GM19238 (cell line): ENCODE measurements around the gene EXOC7.
A peak's percentile ranks its signal among the peaks of the same experiment; 100 is the strongest.
"Not testable (repeated sequence)": the region's sequence is repeated elsewhere in the genome, so short reads cannot be mapped to it uniquely, and the experiment has no call there.

ENCODE experiments used
- DNase-seq: peaks from one replicate; pipeline ENCODE4 v3.0.0; 2011; ENCODE audit warnings: low spot score; ENCODE audit not compliant: insufficient read length

The EXOC7 gene

DNA sequence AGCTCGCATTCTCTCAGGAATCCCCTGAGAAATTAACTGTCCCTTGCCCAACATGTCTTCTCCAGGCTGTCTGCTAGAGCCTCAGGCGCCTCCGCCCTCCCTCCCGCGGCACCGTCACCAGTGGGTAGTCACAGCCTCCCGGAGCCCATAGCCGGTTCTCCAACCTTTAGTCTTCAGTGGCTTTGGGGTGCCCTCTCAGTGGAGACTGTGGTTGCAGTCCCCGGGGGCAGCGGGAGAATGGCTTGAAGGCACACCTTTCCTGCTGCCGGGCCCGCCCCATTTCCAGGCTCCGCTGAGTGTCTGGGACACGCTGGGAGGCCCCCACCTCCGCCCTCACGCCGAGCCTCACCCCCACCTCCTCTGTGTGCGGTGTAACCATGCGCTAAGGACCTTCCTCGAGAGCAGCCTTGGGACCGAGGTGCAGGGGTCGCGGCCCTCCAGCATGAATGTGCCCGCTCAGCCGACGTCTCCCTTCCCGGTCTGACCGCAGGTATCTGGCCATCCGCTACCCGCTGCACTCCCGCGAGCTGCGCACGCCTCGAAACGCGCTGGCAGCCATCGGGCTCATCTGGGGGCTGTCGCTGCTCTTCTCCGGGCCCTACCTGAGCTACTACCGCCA lies 27.3 kb downstream of the EXOC7 start:
- DNase-seq = no peak

DNA sequence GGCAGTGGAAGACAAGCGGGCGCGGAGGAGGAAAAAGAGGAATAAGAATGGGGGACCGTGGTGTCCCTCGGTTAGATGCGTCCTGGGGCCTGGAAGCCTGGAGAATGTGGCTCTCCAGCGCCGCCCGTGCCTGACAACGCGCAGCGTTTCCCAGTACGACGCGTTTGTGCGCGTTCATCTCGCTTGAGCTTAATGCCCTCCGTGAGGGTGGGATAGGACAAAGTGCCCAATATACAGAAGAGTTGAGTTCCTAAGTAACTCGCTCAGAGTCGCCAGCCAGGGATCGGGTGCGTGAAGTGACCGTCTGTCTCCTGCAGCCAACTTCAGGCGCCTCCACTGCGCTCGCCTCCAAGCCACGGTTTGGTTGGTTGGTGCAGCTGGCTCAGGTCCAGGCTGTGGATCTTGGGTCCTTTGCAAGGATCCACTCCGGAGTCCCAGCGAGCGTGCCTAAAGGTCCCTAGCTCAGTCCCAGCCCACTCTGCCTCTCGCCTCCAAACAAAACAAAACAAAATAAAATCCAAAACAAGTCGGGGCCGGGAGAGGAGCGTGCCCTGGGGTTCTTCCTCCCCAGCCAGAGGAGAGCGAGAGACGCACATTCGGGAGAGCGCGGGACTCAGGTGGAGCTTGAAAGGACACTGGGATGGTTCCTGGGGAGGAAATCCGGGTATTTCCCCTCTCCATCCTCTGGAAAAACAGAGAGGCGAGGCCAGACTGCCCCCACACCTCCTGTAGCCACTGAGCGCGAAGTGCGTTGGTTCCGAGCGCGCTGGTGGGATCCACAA lies 28.0 kb downstream of the EXOC7 start:
- DNase-seq = no peak

DNA sequence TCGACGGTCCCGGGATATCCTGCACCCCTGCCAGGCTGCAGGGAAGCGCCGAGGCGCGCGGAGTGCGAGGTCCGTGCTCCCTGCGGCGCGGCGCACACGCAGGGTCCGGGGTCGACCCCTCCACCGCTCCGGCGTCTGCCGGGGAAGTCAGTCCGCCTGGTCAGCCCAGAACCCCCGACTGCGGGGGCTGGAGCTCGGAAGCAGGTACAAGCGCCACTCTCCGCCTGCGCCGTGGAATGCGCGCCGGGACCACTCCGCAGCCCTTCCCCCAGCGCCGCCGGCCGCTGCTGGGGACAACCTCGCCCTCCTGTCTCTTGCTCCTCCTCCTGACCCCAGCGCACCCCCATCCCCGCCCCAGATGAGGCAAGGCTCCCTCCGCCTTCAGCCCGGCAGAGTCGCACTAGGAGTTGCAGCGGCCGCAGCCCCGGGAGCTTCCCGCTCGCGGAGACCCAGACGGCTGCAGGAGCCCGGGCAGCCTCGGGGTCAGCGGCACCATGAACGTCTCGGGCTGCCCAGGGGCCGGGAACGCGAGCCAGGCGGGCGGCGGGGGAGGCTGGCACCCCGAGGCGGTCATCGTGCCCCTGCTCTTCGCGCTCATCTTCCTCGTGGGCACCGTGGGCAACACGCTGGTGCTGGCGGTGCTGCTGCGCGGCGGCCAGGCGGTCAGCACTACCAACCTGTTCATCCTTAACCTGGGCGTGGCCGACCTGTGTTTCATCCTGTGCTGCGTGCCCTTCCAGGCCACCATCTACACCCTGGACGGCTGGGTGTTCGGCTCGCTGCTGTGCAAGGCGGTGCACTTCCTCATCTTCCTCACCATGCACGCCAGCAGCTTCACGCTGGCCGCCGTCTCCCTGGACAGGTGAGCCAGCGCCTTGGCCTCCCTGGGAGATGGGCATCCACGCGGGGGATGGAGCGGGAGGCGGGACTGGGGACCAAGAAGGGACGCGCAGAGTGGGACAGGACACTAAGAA lies 28.9 kb downstream of the EXOC7 start, which contains the start of gene GALR2:
GALR2 (plus strand) TSS at position 392 of the 974 bp plus-strand sequence; CDS start at position 495, 103 bp downstream.
- DNase-seq = no peak

DNA sequence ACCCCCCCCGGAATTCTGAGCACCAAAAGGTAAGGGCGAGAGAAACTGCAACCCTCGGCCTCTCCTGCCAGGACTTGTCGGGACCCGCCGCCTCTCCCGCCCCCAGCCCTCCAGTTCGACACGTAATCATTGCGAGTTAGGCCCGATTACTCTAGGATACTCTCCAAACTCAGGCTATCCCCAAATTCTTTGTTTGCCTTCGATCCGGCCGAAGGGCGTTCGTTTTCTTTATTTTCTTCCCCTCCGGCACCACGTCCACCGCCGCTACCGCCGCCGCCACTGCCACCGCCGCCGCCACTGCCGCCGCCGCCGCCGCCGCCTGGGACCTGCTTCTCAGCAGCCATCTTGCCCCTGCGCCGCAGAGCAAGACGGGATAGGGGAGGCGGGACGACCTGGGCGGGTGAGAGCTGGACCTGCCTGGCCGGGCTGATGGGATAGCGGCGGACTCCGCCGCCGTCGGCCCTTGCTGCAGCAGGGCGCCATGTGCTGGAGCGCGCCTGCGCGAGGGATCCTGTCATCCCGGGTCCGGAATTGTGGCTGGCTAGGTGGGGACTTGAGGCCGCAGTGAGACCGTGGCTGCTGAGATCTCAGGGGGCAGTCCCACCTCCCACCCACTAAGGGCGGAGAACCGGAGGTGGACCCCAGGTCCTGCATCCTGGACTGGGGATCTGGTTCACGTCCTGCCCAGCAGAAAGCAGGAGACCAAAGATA lies 31.3 kb downstream of the EXOC7 start, which contains the start of gene SRP68:
SRP68 (minus strand) TSS at position 370 of the 711 bp plus-strand sequence; CDS start at position 344, 26 bp downstream.
- peak; percentile 97 for DNase-seq

DNA sequence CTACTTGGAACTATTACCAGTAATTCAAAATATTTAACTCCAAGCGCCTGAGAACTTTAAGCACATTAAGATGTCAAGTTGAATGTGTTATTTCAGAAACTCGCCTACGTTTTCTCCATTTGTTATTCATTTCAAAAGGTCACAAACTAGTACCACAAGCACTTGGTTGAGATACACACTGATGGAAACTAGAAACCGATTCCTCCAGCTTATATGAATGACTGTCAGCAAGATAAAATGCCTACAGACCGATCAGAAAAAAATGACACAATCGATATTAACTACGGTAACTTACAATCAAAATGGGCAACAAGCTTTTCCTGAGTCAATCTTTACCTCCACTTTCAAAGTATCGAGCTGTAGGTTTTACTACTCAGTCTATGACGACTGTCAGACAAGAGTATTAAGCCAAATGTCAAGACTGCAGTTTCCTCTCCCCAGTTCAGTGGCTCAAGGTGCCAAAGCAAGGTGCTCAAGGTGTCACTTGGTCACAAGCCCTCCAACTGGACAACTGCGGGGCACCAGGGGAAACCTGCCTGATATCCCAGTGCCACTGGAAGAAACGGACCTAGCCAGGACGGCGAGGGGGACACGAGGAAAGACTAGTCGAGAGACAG lies 31.9 kb downstream of the EXOC7 start:
- DNase-seq = no peak

DNA sequence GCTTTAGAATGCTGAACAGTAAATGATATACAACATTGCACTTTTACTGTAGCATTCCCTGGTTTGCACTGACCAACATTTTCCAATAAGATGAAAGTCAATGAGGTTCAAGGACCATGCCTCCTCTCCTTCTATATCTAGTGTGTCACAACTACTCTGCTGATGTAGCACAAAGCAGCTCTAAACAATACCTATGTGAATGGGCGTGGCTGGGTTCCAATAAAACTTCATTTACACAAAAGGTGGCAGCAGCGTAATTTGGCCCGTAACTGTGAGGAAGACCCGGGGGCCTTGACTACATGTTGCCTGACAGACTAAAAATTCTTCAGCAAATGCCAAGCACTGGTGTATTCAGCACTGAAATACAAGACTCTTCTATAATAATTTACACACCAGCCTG lies 37.8 kb downstream of the EXOC7 start:
- DNase-seq = no peak

DNA sequence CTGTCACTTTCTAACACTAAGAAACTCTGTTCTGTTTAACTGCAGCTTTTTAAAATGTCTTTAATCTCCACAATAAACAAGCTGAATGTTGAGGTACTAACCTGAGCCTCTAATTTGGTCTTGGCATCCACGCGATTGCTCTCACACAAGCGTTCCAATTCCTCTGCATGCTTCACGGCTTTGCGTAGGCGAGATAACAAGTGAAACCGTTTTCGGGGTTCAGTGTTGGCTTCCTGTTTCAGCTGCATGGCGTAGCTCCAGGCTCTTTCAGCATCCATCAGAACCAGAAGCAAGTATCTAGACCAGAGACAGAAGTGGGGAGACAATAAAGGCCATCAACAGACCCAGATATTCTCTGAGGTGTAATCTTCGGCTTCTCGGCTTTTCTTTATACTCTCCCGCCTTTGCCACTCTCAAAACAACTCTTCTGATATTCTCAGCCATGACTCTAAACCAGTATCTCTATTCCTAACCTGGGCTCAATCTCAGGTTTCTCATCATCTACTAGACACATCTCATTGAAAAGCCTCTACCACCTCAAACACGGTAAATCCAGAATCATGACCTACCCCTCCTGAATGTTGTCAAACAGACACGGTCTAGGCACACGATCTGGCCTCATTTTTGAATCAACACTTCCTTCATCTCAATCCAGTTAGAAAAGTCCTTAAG lies 39.6 kb downstream of the EXOC7 start:
- DNase-seq = no peak

DNA sequence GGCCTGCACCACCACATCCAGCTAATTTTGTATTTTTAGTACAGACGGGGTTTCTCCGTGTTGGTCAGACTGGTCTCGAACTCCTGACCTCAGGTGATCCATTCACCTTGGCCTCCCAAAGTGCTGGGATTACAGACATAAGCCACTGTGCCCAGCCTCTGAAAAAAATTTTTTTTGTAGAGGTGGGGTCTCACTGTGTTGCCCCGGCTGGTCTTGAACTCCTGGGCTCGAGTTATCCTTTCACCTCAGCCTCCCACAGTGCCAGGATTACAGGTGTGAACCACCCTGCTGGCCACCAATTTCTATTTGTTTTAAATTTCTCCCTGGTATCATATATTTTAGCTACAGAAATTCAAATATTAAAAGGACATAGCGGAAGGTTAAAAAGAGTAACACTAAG lies 45.3 kb downstream of the EXOC7 start:
- not testable (repeated sequence) for DNase-seq

DNA sequence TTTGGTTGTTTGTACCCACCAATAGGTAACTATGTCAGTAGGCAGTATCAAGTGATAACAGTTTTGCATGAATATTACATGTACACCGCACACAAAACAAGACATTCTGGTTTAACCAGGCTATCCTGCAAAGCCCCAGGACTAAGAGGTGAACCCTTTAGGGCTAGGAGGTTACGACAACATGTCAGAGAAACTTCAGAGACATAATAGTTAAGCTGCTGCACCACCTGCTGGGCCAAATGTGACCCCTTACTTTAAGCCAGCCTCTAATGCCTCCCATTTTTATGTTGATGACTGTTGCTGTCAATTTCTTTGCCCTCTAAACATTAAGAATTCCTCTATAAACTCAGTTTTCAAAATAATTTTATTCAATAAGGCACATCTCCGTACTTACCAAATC lies 46.7 kb downstream of the EXOC7 start:
- no peak for DNase-seq

DNA sequence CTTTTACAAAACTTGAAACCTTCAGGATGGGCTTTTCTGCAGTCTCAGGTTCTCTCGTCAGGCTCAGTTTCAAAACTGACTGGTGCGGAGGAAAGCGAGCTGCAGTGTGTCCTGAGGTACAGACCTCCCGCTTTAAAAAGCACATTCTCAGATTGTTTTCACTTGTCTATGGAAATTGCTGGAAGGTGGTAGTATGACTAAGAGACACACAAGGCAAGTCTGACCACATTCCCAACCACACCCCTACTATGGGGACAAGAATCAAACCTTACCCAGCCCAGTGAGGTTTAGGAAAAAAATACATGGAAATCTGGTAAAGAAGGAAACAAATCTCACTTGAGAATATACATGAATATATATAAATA lies 49.5 kb downstream of the EXOC7 start:
- DNase-seq = no peak

DNA sequence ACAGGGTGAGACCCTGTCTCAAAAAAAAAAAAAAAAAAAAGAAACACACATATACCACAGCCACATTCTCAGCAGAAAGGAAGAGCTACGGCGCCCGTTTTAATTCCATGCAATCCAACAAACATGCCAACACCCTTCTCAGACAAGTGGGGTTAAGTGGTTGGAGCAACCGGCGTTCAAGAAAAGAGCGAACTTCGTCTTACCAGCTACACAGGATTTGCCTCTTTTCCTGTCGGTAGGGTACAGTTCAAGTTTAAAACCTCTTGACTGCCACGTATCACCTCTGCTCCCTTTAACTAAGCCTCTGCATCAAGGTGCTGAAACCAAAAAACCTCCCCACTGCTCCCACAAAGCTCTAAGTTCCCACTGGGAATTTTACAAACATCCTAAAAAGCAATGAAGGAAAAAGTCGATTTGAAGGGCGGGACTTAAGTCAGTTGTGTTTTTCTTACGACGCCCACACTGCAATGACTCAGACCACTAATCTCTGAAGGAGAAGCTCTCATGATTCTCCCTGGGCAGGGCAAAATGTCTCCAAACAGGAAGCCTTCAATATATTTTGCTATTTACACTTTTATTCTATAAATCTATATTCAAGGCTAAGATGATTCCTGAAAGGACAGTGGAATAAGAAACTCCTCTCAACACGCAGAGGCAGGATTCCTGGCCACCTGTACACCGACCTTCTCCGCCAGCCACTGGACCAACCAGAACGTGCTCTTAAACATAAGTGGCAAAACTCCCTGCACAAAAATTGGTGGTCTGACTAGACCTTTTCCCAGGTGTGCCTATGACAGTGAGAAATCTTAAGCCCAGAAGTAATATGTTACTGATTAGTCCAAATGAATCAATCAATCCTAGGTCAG lies 50.1 kb downstream of the EXOC7 start:
- no peak for DNase-seq

DNA sequence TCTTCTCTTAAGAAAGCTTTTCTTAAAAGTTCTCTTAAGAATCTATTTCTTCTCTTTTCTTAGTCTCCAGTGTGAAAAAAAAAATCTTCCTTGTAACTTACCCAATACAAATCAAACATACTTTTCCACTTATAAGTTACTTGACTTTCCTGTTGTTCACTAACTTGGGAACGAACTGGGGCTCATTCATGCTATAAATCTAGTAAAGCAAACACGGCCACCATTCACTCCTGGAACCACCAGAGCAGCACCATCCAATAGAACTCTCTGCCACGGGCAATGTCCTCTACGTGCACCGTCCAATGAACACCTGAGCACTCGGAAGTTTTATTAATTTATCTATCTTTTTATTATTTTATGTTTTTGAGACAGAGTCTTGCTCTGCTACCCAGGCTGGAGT lies 52.0 kb downstream of the EXOC7 start:
- no peak for DNase-seq

DNA sequence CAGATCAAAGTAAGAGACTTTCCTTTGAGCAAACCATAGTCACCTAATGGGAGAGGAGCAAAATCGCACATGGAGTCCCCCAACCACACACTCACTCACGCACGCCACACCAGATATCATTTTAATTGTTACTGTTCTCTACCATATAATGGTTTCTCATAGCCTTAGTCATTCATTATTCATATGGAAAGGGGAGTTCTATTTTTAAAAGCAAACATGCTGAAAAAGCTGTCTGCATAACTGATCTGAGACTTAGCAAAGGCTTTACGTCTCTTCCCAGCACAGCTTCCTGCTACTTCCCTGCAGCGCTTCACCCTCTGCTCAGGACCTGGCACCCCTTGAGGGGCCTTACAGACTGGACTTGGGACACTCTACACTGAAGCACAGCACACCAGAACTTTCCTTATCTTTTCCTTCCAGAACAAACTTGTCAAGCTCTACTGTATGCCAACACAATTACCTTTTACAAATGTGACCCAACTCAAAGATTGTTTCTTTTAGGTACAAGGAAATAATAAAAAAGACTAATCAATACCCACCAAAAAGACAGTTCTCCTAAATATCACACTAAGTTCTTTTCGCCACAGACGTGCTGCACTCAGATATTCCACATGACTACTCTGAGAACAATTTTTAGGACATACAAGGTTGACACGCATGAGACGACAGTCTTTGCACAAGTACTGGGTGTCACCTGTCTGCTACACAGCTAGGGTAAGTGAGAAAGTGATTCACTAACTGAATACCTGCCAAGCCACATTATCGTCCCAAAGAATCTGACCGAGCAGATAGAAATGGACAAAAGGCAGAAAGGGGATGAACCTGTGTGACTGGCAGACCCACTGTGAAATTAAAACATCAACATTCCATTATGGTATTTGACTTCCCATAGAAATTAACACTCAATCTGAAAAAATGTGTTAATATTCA lies 52.8 kb downstream of the EXOC7 start:
- no peak for DNase-seq

DNA sequence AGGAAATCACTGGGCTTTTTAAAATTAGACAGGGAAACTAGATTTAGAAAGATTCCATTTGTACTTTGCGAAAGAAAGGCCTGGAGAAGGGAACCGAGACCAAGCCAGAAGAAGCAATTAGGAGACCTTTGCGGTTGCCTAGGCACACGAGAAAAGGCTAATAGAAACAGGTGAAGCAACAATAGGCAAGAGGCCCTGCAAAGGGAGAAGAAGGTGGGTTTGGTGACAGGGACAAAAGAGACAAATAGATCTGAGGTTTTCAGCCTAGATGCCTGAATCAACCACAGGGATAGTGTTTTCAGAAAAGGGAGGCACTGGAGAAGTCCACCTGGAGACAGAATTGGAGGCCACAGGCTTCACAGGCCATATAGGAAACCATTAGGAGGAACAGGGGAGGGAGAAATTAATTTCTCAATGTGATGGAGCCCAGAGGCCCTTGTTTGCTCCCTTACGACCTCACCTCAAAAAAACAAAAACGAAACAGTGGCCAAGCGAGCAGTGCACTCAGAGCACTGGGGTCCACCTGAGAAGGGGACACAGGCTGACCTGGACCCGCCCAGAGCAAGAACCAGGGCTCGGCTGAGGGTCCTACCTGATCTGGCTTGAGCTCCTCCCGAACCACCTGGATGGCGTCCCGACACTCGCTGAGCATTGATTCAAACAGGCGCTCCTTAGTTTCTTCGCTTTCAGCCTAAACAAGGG lies 53.6 kb downstream of the EXOC7 start:
- DNase-seq = no peak

DNA sequence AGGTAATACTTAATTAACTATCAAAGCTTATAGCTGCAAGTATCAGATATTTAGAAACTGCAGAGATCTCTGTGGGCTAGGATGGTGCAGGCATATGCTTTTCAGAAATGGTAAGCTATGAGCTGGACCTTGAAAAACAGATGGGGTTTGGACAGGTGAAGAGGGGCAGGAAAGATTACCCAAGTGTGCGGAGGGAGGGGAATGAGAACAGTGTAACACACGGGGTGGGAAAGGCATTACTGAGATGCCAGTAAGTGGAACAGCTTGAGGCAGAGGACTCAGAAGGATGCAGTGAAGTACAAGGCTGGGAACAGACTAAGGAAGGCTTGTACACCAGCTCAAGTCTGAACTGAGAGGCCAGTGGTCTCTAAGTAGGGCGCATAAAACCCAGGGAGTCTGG lies 54.3 kb downstream of the EXOC7 start:
- DNase-seq = no peak

DNA sequence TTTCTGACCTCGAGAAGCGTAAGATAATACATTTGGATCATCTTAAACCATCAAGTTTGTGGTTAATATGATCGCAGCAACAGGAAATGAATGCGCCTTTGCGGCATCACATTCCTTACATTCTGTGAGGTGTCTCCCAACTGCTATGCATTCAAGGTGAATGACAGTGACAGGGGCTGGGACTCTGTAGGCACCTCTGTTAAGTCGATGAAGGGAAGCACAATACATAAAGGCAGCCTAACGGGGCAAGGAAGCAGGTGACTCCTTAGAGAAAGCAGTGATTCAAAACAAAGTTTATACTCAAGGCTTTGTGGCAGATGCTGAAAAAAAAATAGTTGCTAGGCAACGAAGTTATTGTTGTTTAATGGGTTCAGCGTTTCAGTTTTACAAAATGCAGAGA lies 54.9 kb downstream of the EXOC7 start:
- no peak for DNase-seq

DNA sequence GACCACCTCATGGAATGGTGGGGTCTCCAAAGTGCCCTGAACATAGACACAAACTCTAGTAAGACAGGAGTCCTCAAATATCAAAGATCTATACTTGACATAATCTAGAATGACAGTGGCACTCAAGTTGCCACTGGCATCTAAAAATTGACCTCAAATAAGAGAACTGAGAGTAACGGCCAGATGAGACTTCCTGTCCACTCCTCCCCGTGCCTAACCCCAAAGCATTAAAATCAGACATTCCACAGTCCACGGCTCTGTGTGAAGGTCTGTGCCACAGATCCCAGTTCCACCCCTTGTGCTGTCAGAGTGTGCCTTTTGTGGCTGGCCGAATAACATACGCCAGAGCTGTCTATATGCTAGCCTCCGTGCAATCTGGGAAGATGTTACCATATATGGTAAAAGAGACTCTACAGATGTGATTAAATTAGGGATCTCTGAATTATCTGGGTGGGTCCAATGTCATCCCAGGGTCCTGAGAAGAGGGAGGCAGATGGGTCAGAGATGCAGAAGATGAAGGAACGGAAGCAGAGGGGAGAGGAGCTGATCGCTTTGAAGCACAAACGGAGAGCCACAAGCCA lies 55.5 kb downstream of the EXOC7 start:
- DNase-seq = no peak
